ENCODE measurements around the gene NACC2. TPM values are rescaled to one million over a fixed set of nuclear protein-coding genes. Genes with fewer than 3 reads are reported as not detected.

NACC2 gene
- polyA plus RNA-seq, 1 of the 3 experiments (the other 2 are of a cell fraction), result 22.1 TPM

DNA sequence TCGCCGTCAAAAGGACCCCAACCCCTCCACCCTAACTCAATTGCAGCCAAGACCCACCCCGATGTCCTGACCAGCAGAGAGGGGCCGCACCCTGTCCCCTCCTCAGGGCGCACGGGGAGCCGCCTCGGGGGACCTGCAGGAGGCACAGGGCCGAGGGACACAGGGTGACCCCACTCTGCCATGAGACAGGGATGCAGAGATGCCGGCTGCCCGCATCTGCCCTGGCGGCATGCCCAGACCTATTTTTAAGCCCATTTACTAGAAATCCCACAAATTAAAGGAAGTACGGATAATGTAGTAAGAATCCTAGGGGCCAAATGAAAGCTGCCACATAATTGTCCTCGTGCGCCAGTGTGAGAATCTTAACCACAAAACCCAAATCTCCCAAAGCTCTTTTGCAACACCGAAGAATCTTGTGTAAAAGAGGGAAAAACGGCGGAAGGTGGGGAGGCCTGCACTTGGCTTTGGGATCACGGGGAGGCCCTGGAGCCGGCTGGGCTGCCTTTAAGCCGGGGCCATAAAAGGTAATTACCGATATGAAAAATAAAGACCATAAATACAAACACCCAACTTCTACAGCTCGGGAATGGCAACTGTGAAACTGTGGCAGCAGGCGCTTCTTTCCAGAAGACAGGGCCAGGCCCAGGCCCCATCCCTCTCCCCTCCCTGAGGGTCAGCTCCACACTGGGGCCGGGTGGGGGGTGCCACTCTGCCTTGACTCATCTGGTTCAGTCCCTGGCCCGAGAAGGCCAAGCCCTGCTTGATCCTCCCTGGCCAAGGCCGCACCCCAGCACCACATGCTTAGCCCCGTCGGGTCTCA is 35.0 kb downstream of the NACC2 start:
- Histone ChIP-seq H3K9ac (no peak overlapping the region), H3K4me2 (peak overlapping the region; percentile 63; the same call in 1 of the 2 replicates), H3K4me3 (ENCODE audit: low read depth in 2 of 2, low read length in 1 of 2) (no peak overlapping the region), H3K27ac (ENCODE audit: low read depth in 2 of 2, low read length in 1 of 2) (peak overlapping the region in 1 of 2 experiments; percentile 62; a peak in 2 of 4 replicates), H3K36me3 (replicated peaks in 1 of 2; ENCODE audit: control insufficient read depth in 1 of 2, insufficient read depth in 2 of 2, low read length in 1 of 2) (no peaks in the 10 kb centered on the region), H3K27me3 (ENCODE audit: insufficient read depth) (no peaks in the 10 kb centered on the region), H3K79me2 (ENCODE audit: insufficient read depth) (peaks cover 78% of the 10 kb centered on the region), H3K9me3 (no peaks in the 10 kb centered on the region), H3K4me1 (ENCODE audit: control insufficient read depth in 1 of 2, insufficient read depth in 2 of 2, low read depth in 1 of 2, low read length in 1 of 2) (peaks cover 18 to 37% of the 10 kb centered on the region in 2 experiments; a peak in 2 of 4 replicates), H3F3A (replicated peaks; ENCODE audit: insufficient read depth) (no peaks in the 10 kb centered on the region), H4K20me1 (ENCODE audit: insufficient read depth) (peaks cover 74% of the 10 kb centered on the region), H3K9me2 (no peaks in the 10 kb centered on the region), H2AFZ (ENCODE audit: low read depth) (no peak overlapping the region)
- POLR2A ChIA-PET, result no interaction called here
- WGBS (ENCODE audit: low lambda C conversion rate), result 66% methylated on average over 24 of the region's 29 CpGs
- TF ChIP-seq SIN3A (IDR thresholded peaks at IDR 0.05; ENCODE audit: borderline replicate concordance, low read depth, low read length) (no peak), PBX3 (IDR thresholded peaks at IDR 0.05) (no peak), EZH2phosphoT487 (IDR thresholded peaks at IDR 0.05; ENCODE audit: borderline replicate concordance, low read depth) (no peak), NFIC (IDR thresholded peaks at IDR 0.05; ENCODE audit: borderline replicate concordance) (peak; percentile 15; the same call in 1 of the 2 replicates), USF2 (IDR thresholded peaks at IDR 0.05; ENCODE audit: borderline replicate concordance, low read depth, low read length) (no peak), FOSL2 (IDR thresholded peaks at IDR 0.05; ENCODE audit: borderline replicate concordance, low read depth) (no peak)
- TF ChIP-seq, protein P1, sequence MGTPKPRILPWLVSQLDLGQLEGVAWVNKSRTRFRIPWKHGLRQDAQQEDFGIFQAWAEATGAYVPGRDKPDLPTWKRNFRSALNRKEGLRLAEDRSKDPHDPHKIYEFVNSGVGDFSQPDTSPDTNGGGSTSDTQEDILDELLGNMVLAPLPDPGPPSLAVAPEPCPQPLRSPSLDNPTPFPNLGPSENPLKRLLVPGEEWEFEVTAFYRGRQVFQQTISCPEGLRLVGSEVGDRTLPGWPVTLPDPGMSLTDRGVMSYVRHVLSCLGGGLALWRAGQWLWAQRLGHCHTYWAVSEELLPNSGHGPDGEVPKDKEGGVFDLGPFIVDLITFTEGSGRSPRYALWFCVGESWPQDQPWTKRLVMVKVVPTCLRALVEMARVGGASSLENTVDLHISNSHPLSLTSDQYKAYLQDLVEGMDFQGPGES (IDR thresholded peaks at IDR 0.05; ENCODE audit: low read depth, low read length), result no peak
- CTCF ChIA-PET, result interaction anchor here (1.0 to 1.8 kb wide), 2 partner anchors 63 to 93 kb away, joined by 4 to 5 read pairs; no protein-coding TSS in a partner anchor
- DNase-seq, result peak; percentile 76

DNA sequence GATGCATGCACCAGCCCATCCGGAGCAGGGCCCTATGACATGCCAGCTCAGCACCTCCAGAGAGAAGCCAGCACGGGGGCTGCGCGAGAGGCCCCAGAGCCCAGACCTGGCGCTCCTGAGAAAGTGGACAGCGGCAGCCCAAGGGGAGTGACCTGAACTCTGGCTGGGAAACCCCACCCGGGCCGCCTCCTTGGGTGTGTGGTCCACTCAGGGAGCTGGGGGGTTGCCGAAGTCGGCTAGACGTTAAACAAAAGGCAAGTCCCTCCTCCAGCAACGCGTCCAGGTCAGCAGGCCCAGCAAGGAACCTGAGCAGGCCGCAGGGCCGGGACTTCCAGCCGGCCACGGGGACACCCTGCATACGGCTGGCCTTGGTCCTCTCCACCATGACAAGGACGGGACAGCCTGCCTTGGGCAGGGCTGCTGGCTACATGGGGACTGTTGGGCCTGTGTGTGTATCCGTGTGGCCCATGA is 35.7 kb downstream of the NACC2 start:
- peaks cover 78% of the 10 kb centered on the region for H3K79me2 ChIP-seq (ENCODE audit: insufficient read depth)
- H3K9me2 ChIP-seq, result no peaks in the 10 kb centered on the region
- TF ChIP-seq EP300 (IDR thresholded peaks at IDR 0.05; ENCODE audit: borderline replicate concordance in 1 of 2, low read depth in 1 of 2, low read length in 1 of 2) (no peak), YY1 (IDR thresholded peaks at IDR 0.05; ENCODE audit: low read depth) (no peak), MEF2A (IDR thresholded peaks at IDR 0.05; ENCODE audit: borderline replicate concordance, low read depth) (no peak), GABPA (IDR thresholded peaks at IDR 0.05; ENCODE audit: low read depth) (no peak), REST (IDR thresholded peaks at IDR 0.05; ENCODE audit: low read depth, low read length) (0 out of 2 replicates have a peak, but pooled peaks have one; percentile 14), JUND (IDR thresholded peaks at IDR 0.05) (no peak)
- TF ChIP-seq, protein P2, sequence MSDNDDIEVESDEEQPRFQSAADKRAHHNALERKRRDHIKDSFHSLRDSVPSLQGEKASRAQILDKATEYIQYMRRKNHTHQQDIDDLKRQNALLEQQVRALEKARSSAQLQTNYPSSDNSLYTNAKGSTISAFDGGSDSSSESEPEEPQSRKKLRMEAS (IDR thresholded peaks at IDR 0.05; ENCODE audit: low read depth), result no peak
- no peak overlapping the region for H2AFZ ChIP-seq (ENCODE audit: low read depth)
- no peaks in the 10 kb centered on the region for H3K27me3 ChIP-seq (ENCODE audit: insufficient read depth)
- H3K9ac ChIP-seq, result no peak overlapping the region
- peaks cover 19 to 37% of the 10 kb centered on the region in 2 experiments; a peak in 3 of 4 replicates for H3K4me1 ChIP-seq (ENCODE audit: control insufficient read depth in 1 of 2, insufficient read depth in 2 of 2, low read depth in 1 of 2, low read length in 1 of 2)
- CTCF ChIA-PET, result interaction anchor here (0.7 to 1.8 kb wide), 3 partner anchors 9 to 92 kb away, joined by 3 to 5 read pairs (median 3); no protein-coding TSS in a partner anchor
- POLR2A ChIA-PET, result no interaction called here
- peak; percentile 44 for DNase-seq
- WGBS (ENCODE audit: low lambda C conversion rate), result 96% methylated on average over 12 of the region's 20 CpGs
- 0 out of 2 replicates have a peak overlapping the region, but pooled peaks have one; percentile 63 for H3K4me2 ChIP-seq
- peaks cover 69% of the 10 kb centered on the region for H4K20me1 ChIP-seq (ENCODE audit: insufficient read depth)
- peak overlapping the region in 1 of 2 experiments; percentile 62; a peak in 1 of 4 replicates for H3K27ac ChIP-seq (ENCODE audit: low read depth in 2 of 2, low read length in 1 of 2)
- H3F3A ChIP-seq (replicated peaks; ENCODE audit: insufficient read depth), result no peaks in the 10 kb centered on the region
- no peaks in the 10 kb centered on the region for H3K9me3 ChIP-seq
- H3K4me3 ChIP-seq (ENCODE audit: low read depth in 2 of 2, low read length in 1 of 2), result no peak overlapping the region
- H3K36me3 ChIP-seq (replicated peaks in 1 of 2; ENCODE audit: control insufficient read depth in 1 of 2, insufficient read depth in 2 of 2, low read length in 1 of 2), result no peaks in the 10 kb centered on the region
